Colonic mucosa (tissue), 4 donors: ENCODE results near the gene MAP3K2. TPM values are rescaled to one million over a fixed set of nuclear protein-coding genes. Genes with fewer than 3 reads are reported as not detected.

ENCODE experiments used
- DNase-seq: peaks from one replicate; pipeline ENCODE4 v3.0.0-alpha.2; 2020
- H3K27ac ChIP-seq: fragments of 200-600 bp; one replicate; pipeline ENCODE4 v1.8.0; 2021
- H3K27me3 ChIP-seq: fragments of 200-600 bp; one replicate; pipeline ENCODE4 v1.8.0; 2021
- H3K36me3 ChIP-seq: fragments of 200-600 bp; one replicate; pipeline ENCODE4 v1.8.0; 2021
- H3K4me1 ChIP-seq: fragments of 200-600 bp; one replicate; pipeline ENCODE4 v1.8.0; 2021; ENCODE audit warnings: mild to moderate bottlenecking
- H3K4me3 ChIP-seq: fragments of 200-600 bp; one replicate; pipeline ENCODE4 v1.8.0; 2021
- H3K9ac ChIP-seq, 2 donors: one replicate each; pipeline ENCODE4 v1.7.0; 2013; ENCODE audit warnings: control low read depth in 2 of 2, low read depth in 2 of 2, low read length in 2 of 2
- H3K9me3 ChIP-seq: fragments of 200-600 bp; one replicate; pipeline ENCODE4 v1.8.0; 2021
- CTCF ChIP-seq: fragments of 200-600 bp; IDR thresholded peaks from one replicate; pipeline ENCODE4 v1.8.0; 2022; ENCODE audit warnings: antibody characterized with exemption, mild to moderate bottlenecking
- intact Hi-C: fragments of 100-400 bp; cut with DNase I; formaldehyde crosslinking; loops from one replicate; pipeline ENCODE4 v1.14.1; 2022
- total RNA-seq, 2 donors: library from RNA; stranded (reverse); fragmentation: NEBNext Ultra II Directional in 1 of 2; extraction: Animal tissue kit (Norgen Biotek cat#: 25700) in 1 of 2; gene quantifications; one replicate each; pipeline ENCODE4 v1.2.1, GENCODE V29; 2021
- donor health status: healthy.
- donor health status: DM: no; HTN: no; CAD: no.
- donor health status: DM: no; HTN: no; CAD: no.

Gene MAP3K2
- total RNA-seq, 2 donors from 2014 or later: 53.8 to 76.0 TPM

- Histone ChIP-seq H3K4me1 (peaks cover 12% of the 10 kb centered on the region), H3K36me3 (no peaks in the 10 kb centered on the region), H3K27ac (no peak overlapping the region), H3K4me3 (no peak overlapping the region), H3K9ac (no peak overlapping the region), H3K27me3 (no peaks in the 10 kb centered on the region), H3K9me3 (no peaks in the 10 kb centered on the region)
- intact Hi-C loops: no loop called here
- DNase-seq: peak; percentile 17
- TF ChIP-seq CTCF: no peak
Observed at GRCh38 chr2:127403460-127403859, 15.7 kb upstream of the MAP3K2 start.

GRCh38 chr2:127401757-127402695 is 14.3 kb upstream of the MAP3K2 start:
- peaks cover 12% of the 10 kb centered on the region for H3K4me1 ChIP-seq
- H3K27me3 ChIP-seq: no peaks in the 10 kb centered on the region
- no peaks in the 10 kb centered on the region for H3K9me3 ChIP-seq
- no peak overlapping the region for H3K4me3 ChIP-seq
- H3K9ac ChIP-seq: peak overlapping the region; percentile 53 to 76
- no peaks in the 10 kb centered on the region for H3K36me3 ChIP-seq
- intact Hi-C loops: no loop called here
- peak overlapping the region; percentile 79 for H3K27ac ChIP-seq
- no peak for TF ChIP-seq CTCF
- DNase-seq: peak; percentile 87

GRCh38 chr2:127400897-127401756 is 13.4 kb upstream of the MAP3K2 start:
- H3K4me3 ChIP-seq: peak overlapping the region; percentile 8
- H3K27ac ChIP-seq: peak overlapping the region; percentile 79
- no peaks in the 10 kb centered on the region for H3K27me3 ChIP-seq
- intact Hi-C loops: no loop called here
- H3K36me3 ChIP-seq: no peaks in the 10 kb centered on the region
- no peak for TF ChIP-seq CTCF
- peak; percentile 88 for DNase-seq
- no peaks in the 10 kb centered on the region for H3K9me3 ChIP-seq
- H3K9ac ChIP-seq: peak overlapping the region; percentile 54 to 76
- peaks cover 12% of the 10 kb centered on the region for H3K4me1 ChIP-seq

GRCh38 chr2:127400533-127400896 is 12.7 kb upstream of the MAP3K2 start:
- H3K9ac ChIP-seq: peak overlapping the region; percentile 54 to 76
- peaks cover 12% of the 10 kb centered on the region for H3K4me1 ChIP-seq
- peak; percentile 80 for DNase-seq

More at GRCh38 chr2:127400533-127400896, 12.7 kb upstream of the MAP3K2 start:
- intact Hi-C loops: no loop called here
- no peaks in the 10 kb centered on the region for H3K9me3 ChIP-seq
- peak overlapping the region; percentile 79 for H3K27ac ChIP-seq
- TF ChIP-seq CTCF: no peak
- H3K36me3 ChIP-seq: no peaks in the 10 kb centered on the region
- peak overlapping the region; percentile 8 for H3K4me3 ChIP-seq
- H3K27me3 ChIP-seq: no peaks in the 10 kb centered on the region
